Neural cell (in vitro differentiated cells): ENCODE measurements around the gene TBPL2. TPM values are rescaled to one million over a fixed set of nuclear protein-coding genes. Genes with fewer than 3 reads are reported as not detected.

ENCODE experiments used
- H2AFZ ChIP-seq: fragments of 200-600, 300-800 bp; sonication (generic), shearing (Covaris generic); 2 replicates; pipeline ENCODE4 v1.6.0; 2014; ENCODE audit warnings: low read depth, mild to moderate bottlenecking, antibody characterized with exemption, low read length, moderate library complexity
- H3F3A ChIP-seq: fragments of 200-600 bp; shearing (Covaris generic); 2 replicates; pipeline ENCODE4 v1.6.1; 2016; ENCODE audit warnings: mild to moderate bottlenecking, moderate library complexity, mixed read lengths, antibody characterized with exemption, low read length; ENCODE audit not compliant: insufficient read depth, poor library complexity, severe bottlenecking
- H3K27ac ChIP-seq: fragments of 200-600, 300-800 bp; sonication (generic), shearing (Covaris generic); 2 replicates; pipeline ENCODE4 v1.5.1; 2014; ENCODE audit warnings: mild to moderate bottlenecking, low read length, moderate library complexity
- H3K27me3 ChIP-seq: fragments of 300-800, 200-600 bp; sonication (generic), shearing (Covaris generic); 2 replicates; pipeline ENCODE4 v1.6.0; 2014; ENCODE audit warnings: mild to moderate bottlenecking, low read depth, low read length, moderate library complexity; ENCODE audit not compliant: insufficient read depth
- H3K36me3 ChIP-seq: fragments of 300-800, 200-600 bp; sonication (generic), shearing (Covaris generic); 2 replicates; pipeline ENCODE4 v1.5.1; 2014; ENCODE audit warnings: mild to moderate bottlenecking, antibody characterized with exemption, low read length, moderate library complexity; ENCODE audit not compliant: insufficient read depth
- H3K4me2 ChIP-seq: fragments of 300-800, 200-600 bp; sonication (generic), shearing (Covaris generic); 2 replicates; pipeline ENCODE4 v1.6.0; 2014; ENCODE audit warnings: mild to moderate bottlenecking, low read length
- H3K4me3 ChIP-seq: fragments of 300-800, 200-600 bp; sonication (generic), shearing (Covaris generic); 2 replicates; pipeline ENCODE4 v1.5.1; 2014; ENCODE audit warnings: mild to moderate bottlenecking, low read length, moderate library complexity
- H3K79me2 ChIP-seq: fragments of 200-600 bp; shearing (Covaris generic); replicated peaks from 2 replicates; pipeline ENCODE4 v1.6.0; 2014; ENCODE audit warnings: mild to moderate bottlenecking, low read length, moderate library complexity; ENCODE audit not compliant: insufficient read depth
- H3K9ac ChIP-seq: fragments of 300-800, 200-600 bp; sonication (generic), shearing (Covaris generic); 2 replicates; pipeline ENCODE4 v1.6.1; 2016; ENCODE audit warnings: mild to moderate bottlenecking, low read length, mixed read lengths
- H3K9me2 ChIP-seq: fragments of 200-600 bp; shearing (Covaris generic); 2 replicates; pipeline ENCODE4 v1.6.1; 2016; ENCODE audit warnings: mild to moderate bottlenecking, low read length, mixed read lengths; ENCODE audit not compliant: insufficient read depth
- H3K9me3 ChIP-seq: fragments of 200-600, 300-800 bp; sonication (generic), shearing (Covaris generic); 2 replicates; pipeline ENCODE4 v1.6.1; 2016; ENCODE audit warnings: mild to moderate bottlenecking, mixed run types, low read length, moderate library complexity, mixed read lengths
- H4K20me1 ChIP-seq: fragments of 200-600 bp; shearing (Covaris generic); 2 replicates; pipeline ENCODE4 v1.6.1; 2016; ENCODE audit warnings: mild to moderate bottlenecking, mixed run types; ENCODE audit not compliant: insufficient read depth
- CTCF ChIP-seq: fragments of 450-650 bp; IDR thresholded peaks from 2 replicates; pipeline ENCODE4 v1.5.1; 2014; ENCODE audit warnings: antibody characterized with exemption, mild to moderate bottlenecking, moderate library complexity; ENCODE audit not compliant: poor library complexity, severe bottlenecking
- EP300 ChIP-seq: fragments of 450-650 bp; conservative IDR thresholded peaks from 2 replicates; pipeline ENCODE4 v1.6.1; 2014; ENCODE audit warnings: antibody characterized with exemption, mild to moderate bottlenecking, moderate library complexity; ENCODE audit not compliant: poor library complexity, severe bottlenecking
- EZH2 ChIP-seq: fragments of 200-600, 300-800 bp; shearing (Covaris generic), sonication (generic); IDR thresholded peaks from 2 replicates; pipeline ENCODE4 v1.6.1; 2014; ENCODE audit warnings: antibody characterized with exemption, low read length, borderline replicate concordance, mild to moderate bottlenecking; ENCODE audit not compliant: insufficient read depth, poor library complexity, severe bottlenecking
- MXI1 ChIP-seq: fragments of 450-650 bp; conservative IDR thresholded peaks from 2 replicates; pipeline ENCODE4 v1.6.1; 2014; ENCODE audit warnings: antibody characterized with exemption, mild to moderate bottlenecking; ENCODE audit not compliant: poor library complexity, severe bottlenecking
- POLR2AphosphoS5 ChIP-seq: IDR thresholded peaks from 2 replicates; pipeline ENCODE4 v1.6.1; 2012
- RAD21 ChIP-seq: fragments of 450-650 bp; conservative IDR thresholded peaks from 2 replicates; pipeline ENCODE4 v1.6.1; 2014; ENCODE audit warnings: antibody characterized with exemption, mild to moderate bottlenecking, moderate library complexity
- REST ChIP-seq: IDR thresholded peaks from 2 replicates; pipeline ENCODE4 v1.6.1; 2012; ENCODE audit warnings: borderline replicate concordance
- SMC3 ChIP-seq: fragments of 450-650 bp; conservative IDR thresholded peaks from 2 replicates; pipeline ENCODE4 v1.6.1; 2014; ENCODE audit warnings: antibody characterized with exemption, mild to moderate bottlenecking, moderate library complexity; ENCODE audit not compliant: poor library complexity
- TAF1 ChIP-seq: IDR thresholded peaks from 2 replicates; pipeline ENCODE4 v1.6.1; 2012; ENCODE audit warnings: low read depth
- polyA plus RNA-seq: library from polyadenylated mRNA; depleted of rRNA; stranded (reverse); fragments of >200 nt; gene quantifications from 2 replicates; pipeline ENCODE4 v1.2.3, GENCODE V29; 2014

The TBPL2 gene
- polyA plus RNA-seq, 1 donor from 2014 or later, result not detected

- no peaks in the 10 kb centered on the region for H3K27me3 ChIP-seq
- H3K4me3 ChIP-seq, result no peak overlapping the region
- H3K79me2 ChIP-seq, result no peaks in the 10 kb centered on the region
- no peaks in the 10 kb centered on the region for H3K9me2 ChIP-seq
- H3K9me3 ChIP-seq, result no peaks in the 10 kb centered on the region
- no peak overlapping the region for H3K27ac ChIP-seq
- no peak overlapping the region for H3K9ac ChIP-seq
- H3K36me3 ChIP-seq, result no peaks in the 10 kb centered on the region
- no peaks in the 10 kb centered on the region for H3F3A ChIP-seq
- TF ChIP-seq MXI1 (no peak), SMC3 (no peak)
- no peaks in the 10 kb centered on the region for H4K20me1 ChIP-seq
- H2AFZ ChIP-seq, result no peak overlapping the region
- no peak overlapping the region for H3K4me2 ChIP-seq
These were observed 68.0 kb downstream of the TBPL2 start for GRCh38 chr14:55372423-55372822.

GRCh38 chr14:55370883-55371455 lies 69.4 kb downstream of the TBPL2 start:
- Histone ChIP-seq H3K27ac (no peak overlapping the region), H3K4me3 (no peak overlapping the region), H3K79me2 (no peaks in the 10 kb centered on the region), H3K4me2 (no peak overlapping the region), H3K36me3 (no peaks in the 10 kb centered on the region), H3K27me3 (no peaks in the 10 kb centered on the region), H3K9me2 (no peaks in the 10 kb centered on the region), H3K9me3 (no peaks in the 10 kb centered on the region), H4K20me1 (no peaks in the 10 kb centered on the region), H3F3A (no peaks in the 10 kb centered on the region), H3K9ac (no peak overlapping the region), H2AFZ (no peak overlapping the region)
- no peak for TF ChIP-seq CTCF
- TF ChIP-seq SMC3, result no peak
- TF ChIP-seq EZH2, result no peak
- TF ChIP-seq POLR2AphosphoS5, result no peak
- no peak for TF ChIP-seq TAF1
- no peak for TF ChIP-seq REST
- TF ChIP-seq RAD21, result no peak
- no peak for TF ChIP-seq EP300
- TF ChIP-seq MXI1, result no peak

- no peak overlapping the region for H3K9ac ChIP-seq
- no peak overlapping the region for H3K4me2 ChIP-seq
- no peaks in the 10 kb centered on the region for H4K20me1 ChIP-seq
- H3K27ac ChIP-seq, result no peak overlapping the region
- H3K9me3 ChIP-seq, result no peaks in the 10 kb centered on the region
- H2AFZ ChIP-seq, result no peak overlapping the region
- H3K79me2 ChIP-seq, result no peaks in the 10 kb centered on the region
- H3K36me3 ChIP-seq, result no peaks in the 10 kb centered on the region
- H3K4me3 ChIP-seq, result no peak overlapping the region
- TF ChIP-seq EZH2, result no peak
- TF ChIP-seq REST, result no peak
- no peak for TF ChIP-seq POLR2AphosphoS5
- TF ChIP-seq SMC3, result no peak
- TF ChIP-seq CTCF, result no peak
- no peak for TF ChIP-seq RAD21
- TF ChIP-seq TAF1, result no peak
- no peak for TF ChIP-seq EP300
- no peak for TF ChIP-seq MXI1
- H3F3A ChIP-seq, result no peaks in the 10 kb centered on the region
- H3K9me2 ChIP-seq, result no peaks in the 10 kb centered on the region
- H3K27me3 ChIP-seq, result no peaks in the 10 kb centered on the region
These were observed 74.1 kb downstream of the TBPL2 start for GRCh38 chr14:55366271-55366670.
